Gastrocnemius medialis (tissue), 4 donors: Measurements from ENCODE around the gene PACSIN2. TPM values are rescaled to one million over a fixed set of nuclear protein-coding genes. Genes with fewer than 3 reads are reported as not detected.

Experiments
- ATAC-seq, 2 donors: fragments of 150-250 bp; one replicate each; pipeline ENCODE4 v1.9.1; 2016
- DNase-seq, 2 donors: peaks; one replicate each; pipeline ENCODE4 v3.0.0-alpha.2; 2019
- H3K27ac ChIP-seq, 4 donors: fragments of 200-600 bp; sonication (generic); 1 replicate in 1 of 4; 2 replicates in 3 of 4; pipeline ENCODE4 v1.5.1; 2016 to 2018; ENCODE audit warnings: mild to moderate bottlenecking in 2 of 4, moderate library complexity in 1 of 4
- H3K27me3 ChIP-seq, 3 donors: fragments of 200-600 bp; sonication (generic) in 2 of 3; 1 replicate in 1 of 3; 2 replicates in 2 of 3; pipeline versions ENCODE4 v1.5.1 to v1.6.0; 2016 to 2019; ENCODE audit warnings: mild to moderate bottlenecking in 1 of 3, moderate library complexity in 1 of 3
- H3K36me3 ChIP-seq, 2 donors: fragments of 200-600 bp; sonication (generic) in 1 of 2; one replicate each; pipeline ENCODE4 v1.5.1; 2017 to 2018
- H3K4me1 ChIP-seq, 2 donors: fragments of 200-600 bp; sonication (generic) in 1 of 2; one replicate each; pipeline ENCODE4 v1.5.1; 2016 to 2017; ENCODE audit warnings: mild to moderate bottlenecking in 2 of 2
- H3K4me3 ChIP-seq, 4 donors: fragments of 200-600 bp; sonication (generic) in 3 of 4; 1 replicate in 1 of 4; 2 replicates in 3 of 4; pipeline ENCODE4 v1.5.1; 2016 to 2019; ENCODE audit warnings: mild to moderate bottlenecking in 2 of 4
- H3K9me3 ChIP-seq, 3 donors: fragments of 200-600 bp; sonication (generic) in 2 of 3; 1 replicate in 1 of 3; 2 replicates in 2 of 3; pipeline ENCODE4 v1.5.1; 2016 to 2019
- CTCF ChIP-seq, 5 experiments: fragments of 450-650 bp in 3 of 5; fragments of 200-600 bp in 2 of 5; sonication (generic) in 2 of 5; IDR thresholded peaks in 4 of 5; conservative IDR thresholded peaks in 1 of 5; 1 replicate in 4 of 5; 2 replicates in 1 of 5; pipeline ENCODE4 v1.5.1; 2016 to 2019; ENCODE audit warnings: antibody characterized with exemption in 5 of 5, mild to moderate bottlenecking in 3 of 5, moderate library complexity in 3 of 5
- POLR2A ChIP-seq, 2 donors: fragments of 450-650 bp; IDR thresholded peaks; one replicate each; pipeline ENCODE4 v1.6.1; 2017; ENCODE audit warnings: antibody characterized with exemption in 2 of 2, mild to moderate bottlenecking in 2 of 2, moderate library complexity in 2 of 2
- in situ Hi-C, 4 donors: fragments of 200-750 bp; cut with MboI; loops; one replicate each; pipeline versions ENCODE4 v1.15.0 to v1.8.0; 2017; ENCODE audit warnings: low sequenced_read_pairs in 4 of 4
- intact Hi-C: fragments of 100-400 bp; cut with DNase I; formaldehyde crosslinking; loops from one replicate; pipeline ENCODE4 v1.15.1; 2023; ENCODE audit warnings: low total_unique reads
- total RNA-seq, 4 donors: library from RNA; depleted of rRNA; stranded (reverse); fragments of >200 nt; gene quantifications; one replicate each; pipeline versions ENCODE4 v1.1.0 to v1.2.3, GENCODE V29; 2016

The PACSIN2 gene
- total RNA-seq, 4 donors from 2014 or later = 37.3 to 45.9 (median 39.8) TPM

GRCh38 chr22:43050995-43051394, 36.0 kb upstream of the PACSIN2 start:
- in situ Hi-C loops = no loop called here
- DNase-seq (no peak), ATAC-seq (no peak)
- no peaks in the 10 kb centered on the region for H3K27me3 ChIP-seq
- no peaks in the 10 kb centered on the region for H3K4me1 ChIP-seq
- no peaks in the 10 kb centered on the region for H3K36me3 ChIP-seq
- intact Hi-C loops = no loop called here
- TF ChIP-seq POLR2A (IDR thresholded peaks at IDR 0.05) (no peak), CTCF (IDR thresholded peaks at IDR 0.05 in 4 of 5, conservative IDR thresholded peaks at IDR 0.05 in 1 of 5) (no peak)
- H3K9me3 ChIP-seq = no peaks in the 10 kb centered on the region
- no peak overlapping the region for H3K4me3 ChIP-seq
- no peak overlapping the region for H3K27ac ChIP-seq

GRCh38 chr22:43047605-43048004, 32.7 kb upstream of the PACSIN2 start:
- in situ Hi-C loops (loop anchor here in 1 of 4 donors (25.0 kb wide), 1 partner anchor 185 kb away; the partner anchor contains the start of gene ARFGAP3), intact Hi-C loops (no loop called here)
- DNase-seq (no peak), ATAC-seq (no peak)
- Histone ChIP-seq H3K4me1 (no peaks in the 10 kb centered on the region), H3K36me3 (no peaks in the 10 kb centered on the region), H3K27me3 (no peaks in the 10 kb centered on the region), H3K4me3 (no peak overlapping the region), H3K27ac (no peak overlapping the region), H3K9me3 (no peaks in the 10 kb centered on the region)
- TF ChIP-seq POLR2A (IDR thresholded peaks at IDR 0.05) = no peak
- TF ChIP-seq CTCF (IDR thresholded peaks at IDR 0.05 in 4 of 5, conservative IDR thresholded peaks at IDR 0.05 in 1 of 5) = no peak

GRCh38 chr22:43044290-43044712, 29.4 kb upstream of the PACSIN2 start:
- H3K36me3 ChIP-seq = no peaks in the 10 kb centered on the region
- H3K4me1 ChIP-seq = no peaks in the 10 kb centered on the region
- TF ChIP-seq POLR2A (IDR thresholded peaks at IDR 0.05) (no peak), CTCF (IDR thresholded peaks at IDR 0.05 in 4 of 5, conservative IDR thresholded peaks at IDR 0.05 in 1 of 5) (no peak)
- no peaks in the 10 kb centered on the region for H3K27me3 ChIP-seq
- DNase-seq (no peak), ATAC-seq (no peak)
- H3K9me3 ChIP-seq = no peaks in the 10 kb centered on the region
- no peak overlapping the region for H3K4me3 ChIP-seq
- no peak overlapping the region for H3K27ac ChIP-seq
- in situ Hi-C loops (loop anchor here in 1 of 4 donors (25.0 kb wide), 1 partner anchor 182 kb away; the partner anchor contains the start of gene ARFGAP3), intact Hi-C loops (no loop called here)

- Histone ChIP-seq H3K36me3 (no peaks in the 10 kb centered on the region), H3K27ac (no peak overlapping the region), H3K4me1 (no peaks in the 10 kb centered on the region), H3K9me3 (no peaks in the 10 kb centered on the region), H3K27me3 (no peaks in the 10 kb centered on the region), H3K4me3 (no peak overlapping the region)
- ATAC-seq (peak in 1 of 2 donors; percentile 64), DNase-seq (peak in 1 of 2 donors; percentile 27)
- TF ChIP-seq CTCF (IDR thresholded peaks at IDR 0.05 in 4 of 5, conservative IDR thresholded peaks at IDR 0.05 in 1 of 5) (no peak), POLR2A (IDR thresholded peaks at IDR 0.05) (no peak)
- in situ Hi-C loops (loop anchor here in 1 of 4 donors (25.0 kb wide), 1 partner anchor 180 kb away; the partner anchor contains the start of gene ARFGAP3), intact Hi-C loops (no loop called here)
Observed at GRCh38 chr22:43042101-43042780, 27.3 kb upstream of the PACSIN2 start.
